ENCODE measurements around the gene GDPD4.
A peak's percentile ranks its signal among the peaks of the same experiment; 100 is the strongest.

The GDPD4 gene

GRCh38 chr11:77301510-77301909 is at the start of gene GDPD4:
Gene GDPD4 (minus strand): TSS chr11:77301686. CDS start chr11:77285137, 16,549 bp downstream.
- in situ Hi-C loops (cut with HindIII; ENCODE audit: low sequenced_read_pairs): no loop called here
- H3K4me3 ChIP-seq (ENCODE audit: low read depth, low read length): no peak within 1 kb of the TSS
- TF ChIP-seq CTCF (IDR thresholded peaks at IDR 0.05; ENCODE audit: low read depth, low read length): no peak
- DNase-seq (ENCODE audit: low read depth, low spot score): no peak

- in situ Hi-C loops (cut with HindIII; ENCODE audit: low sequenced_read_pairs): no loop called here
- DNase-seq (ENCODE audit: low read depth, low spot score): no peak
- no peak for TF ChIP-seq CTCF (IDR thresholded peaks at IDR 0.05; ENCODE audit: low read depth, low read length)
- H3K4me3 ChIP-seq (ENCODE audit: low read depth, low read length): no peak overlapping the region
These were observed 46.5 kb upstream of the GDPD4 start for GRCh38 chr11:77347948-77348347.

- peak; percentile 96 for DNase-seq (ENCODE audit: low read depth, low spot score)
- no peak for TF ChIP-seq CTCF (IDR thresholded peaks at IDR 0.05; ENCODE audit: low read depth, low read length)
- in situ Hi-C loops (cut with HindIII; ENCODE audit: low sequenced_read_pairs): no loop called here
- H3K4me3 ChIP-seq (ENCODE audit: low read depth, low read length): no peak overlapping the region
These were observed 45.6 kb upstream of the GDPD4 start for GRCh38 chr11:77346906-77347603.

- TF ChIP-seq CTCF (IDR thresholded peaks at IDR 0.05; ENCODE audit: low read depth, low read length): peak; percentile 3
- no peak overlapping the region for H3K4me3 ChIP-seq (ENCODE audit: low read depth, low read length)
- in situ Hi-C loops (cut with HindIII; ENCODE audit: low sequenced_read_pairs): no loop called here
These were observed 44.1 kb upstream of the GDPD4 start for GRCh38 chr11:77345621-77346020.

GRCh38 chr11:77340501-77340900 is 39.0 kb upstream of the GDPD4 start:
- DNase-seq (ENCODE audit: low read depth, low spot score): no peak
- no peak overlapping the region for H3K4me3 ChIP-seq (ENCODE audit: low read depth, low read length)
- in situ Hi-C loops (cut with HindIII; ENCODE audit: low sequenced_read_pairs): no loop called here
- no peak for TF ChIP-seq CTCF (IDR thresholded peaks at IDR 0.05; ENCODE audit: low read depth, low read length)

More at GRCh38 chr11:77345621-77346020, 44.1 kb upstream of the GDPD4 start:
- DNase-seq (ENCODE audit: low read depth, low spot score): peak; percentile 89

- in situ Hi-C loops (cut with HindIII; ENCODE audit: low sequenced_read_pairs): no loop called here
- H3K4me3 ChIP-seq (ENCODE audit: low read depth, low read length): no peak overlapping the region
- TF ChIP-seq CTCF (IDR thresholded peaks at IDR 0.05; ENCODE audit: low read depth, low read length): no peak
- DNase-seq (ENCODE audit: low read depth, low spot score): no peak
These were observed 30.8 kb upstream of the GDPD4 start for GRCh38 chr11:77332259-77332658.

Measured in astrocyte of the spinal cord (primary cell).